K562 (cell line): Measurements from ENCODE around the gene RBM3. TPM values are rescaled to one million over a fixed set of nuclear protein-coding genes. Genes with fewer than 3 reads are reported as not detected.

Source experiments
- ATAC-seq: fragments of 200-7000 bp; cut with Tn5 transposase; 3 replicates; pipeline ENCODE4 v1.9.1; 2020; ENCODE audit warnings: moderate library complexity
- BruUV-seq: library from RNA; stranded (reverse); fragments of 400-500 nt; replicated peaks from 2 replicates; lab custom pipeline; 2021; lab: Mats Ljungman, UMichigan
- CTCF ChIA-PET: fragments of 300-600 bp; formaldehyde crosslinking; extraction: SDS; loops from one replicate; lab custom pipeline; 2021; ENCODE audit warnings: low intra/inter-chr PET ratio; lab: Yijun Ruan, JAX
- POLR2A ChIA-PET: fragments of 300-600, 350-650 bp; sonication (Branson Sonifier 250); formaldehyde crosslinking; extraction: SDS; loops from one replicate; lab custom pipeline; 2021; ENCODE audit warnings: antibody characterized with exemption, inconsistent platforms; lab: Yijun Ruan, JAX
- DNase-seq, 4 experiments: peaks; one replicate each; pipeline versions ENCODE4 v3.0.0 to v3.0.0-alpha.2; 2011 to 2018; ENCODE audit warnings: low spot score in 3 of 4, mixed read lengths in 3 of 4; ENCODE audit errors: extremely low read depth in 1 of 4
- FAIRE-seq: peaks from 2 replicates; lab custom pipeline; 2011; peaks lifted over from hg19 to GRCh38; lab: Jason Lieb, UNC
- H2AFZ ChIP-seq: 2 replicates; pipeline ENCODE4 v1.6.0; 2011; ENCODE audit warnings: low read depth, low read length, control low read depth, inconsistent platforms
- H3K27ac ChIP-seq: fragments of 200-600 bp; 3 replicates; pipeline ENCODE4 v1.8.0; 2011; ENCODE audit warnings: low read depth, mild to moderate bottlenecking, control low read depth, inconsistent platforms, low read length, moderate library complexity, mixed read lengths; ENCODE audit errors: extremely low read depth
- H3K27me3 ChIP-seq, 2 experiments: fragments of 300-600 bp in 1 of 2; 2 replicates in 1 of 2; 3 replicates in 1 of 2; pipeline versions ENCODE4 v1.6.0 to v1.8.0; 2011; ENCODE audit warnings: inconsistent platforms in 2 of 2, low read length in 2 of 2, mild to moderate bottlenecking in 1 of 2, mixed read lengths in 1 of 2, moderate library complexity in 1 of 2; ENCODE audit not compliant: control insufficient read depth in 2 of 2, insufficient read depth in 2 of 2
- H3K36me3 ChIP-seq: fragments of 300-600 bp; 3 replicates; pipeline ENCODE4 v1.8.0; 2011; ENCODE audit warnings: mild to moderate bottlenecking, low read length, inconsistent platforms; ENCODE audit not compliant: control insufficient read depth, insufficient read depth
- H3K4me1 ChIP-seq, 2 experiments: fragments of 200-600 bp in 1 of 2; replicated peaks in 1 of 2; 2 replicates in 1 of 2; 3 replicates in 1 of 2; pipeline versions ENCODE4 v1.5.1 to v1.8.0; 2011; ENCODE audit warnings: inconsistent platforms in 2 of 2, low read length in 2 of 2, mild to moderate bottlenecking in 1 of 2, mixed read lengths in 1 of 2, moderate library complexity in 1 of 2; ENCODE audit not compliant: control insufficient read depth in 2 of 2, insufficient read depth in 2 of 2
- H3K4me2 ChIP-seq: 2 replicates; pipeline ENCODE4 v1.6.1; 2011; ENCODE audit warnings: low read length, control low read depth, inconsistent platforms, mixed read lengths; ENCODE audit not compliant: insufficient read depth
- H3K4me3 ChIP-seq: fragments of 200-600 bp; sonication (generic), shearing (Covaris generic); 2 replicates; pipeline ENCODE4 v1.5.1; 2016; ENCODE audit warnings: control low read depth, inconsistent platforms
- H3K79me2 ChIP-seq: fragments of 200-600 bp; 3 replicates; pipeline ENCODE4 v1.8.0; 2011; ENCODE audit warnings: low read length, inconsistent platforms; ENCODE audit not compliant: control insufficient read depth, insufficient read depth
- H3K9ac ChIP-seq, 2 experiments: 2 replicates each; pipeline versions ENCODE4 v1.6.0 to v1.6.1; 2011; ENCODE audit warnings: low read depth in 2 of 2, low read length in 2 of 2, control low read depth in 1 of 2, inconsistent platforms in 1 of 2, mild to moderate bottlenecking in 1 of 2, mixed read lengths in 1 of 2; ENCODE audit not compliant: insufficient read depth in 1 of 2
- H3K9me1 ChIP-seq: one replicate; pipeline ENCODE4 v1.6.0; 2011; ENCODE audit warnings: inconsistent platforms, mild to moderate bottlenecking, low read length, moderate library complexity; ENCODE audit not compliant: control insufficient read depth, insufficient read depth
- H3K9me3 ChIP-seq: replicated peaks from 2 replicates; pipeline ENCODE4 v1.5.1; 2011; ENCODE audit warnings: low read depth, low read length, inconsistent platforms; ENCODE audit not compliant: control insufficient read depth, insufficient read depth
- H4K20me1 ChIP-seq: replicated peaks from 2 replicates; pipeline ENCODE4 v1.6.1; 2011; ENCODE audit warnings: low read length, inconsistent platforms, mixed read lengths; ENCODE audit not compliant: control insufficient read depth, insufficient read depth
- CBX1 ChIP-seq: sonication (generic); IDR thresholded peaks from 2 replicates; pipeline ENCODE4 v1.6.1; 2016; ENCODE audit warnings: antibody characterized with exemption, low read depth, mild to moderate bottlenecking
- COPS2 ChIP-seq: fragments of 450-650 bp; conservative IDR thresholded peaks from 2 replicates; pipeline ENCODE4 v1.6.1; 2016; ENCODE audit warnings: mild to moderate bottlenecking, moderate library complexity
- ILK ChIP-seq: fragments of 450-650 bp; IDR thresholded peaks from 2 replicates; pipeline ENCODE4 v1.6.1; 2016; ENCODE audit warnings: missing genetic modification characterization, low read depth, mild to moderate bottlenecking, missing compliant biosample characterization, moderate library complexity, borderline replicate concordance
- KDM1A ChIP-seq, 2 experiments: fragments of 450-650 bp; IDR thresholded peaks; 2 replicates each; pipeline ENCODE4 v1.6.1; 2016; ENCODE audit warnings: mild to moderate bottlenecking in 2 of 2
- NFXL1 ChIP-seq: fragments of 450-650 bp; formaldehyde crosslinking; IDR thresholded peaks from 2 replicates; pipeline ENCODE4 v1.4.0; 2021; ENCODE audit warnings: mild to moderate bottlenecking
- TAF1 ChIP-seq: IDR thresholded peaks from 2 replicates; pipeline ENCODE4 v1.6.1; 2011; ENCODE audit warnings: mild to moderate bottlenecking, low read length, moderate library complexity; ENCODE audit not compliant: insufficient read depth, control insufficient read depth, severe bottlenecking; ENCODE audit errors: extremely low read depth
- TEAD1 ChIP-seq, 2 experiments: fragments of 450-650 bp in 1 of 2; sonication (generic) in 1 of 2; formaldehyde crosslinking; IDR thresholded peaks; 2 replicates each; pipeline versions ENCODE4 v1.4.0 to v1.8.0; 2020 to 2022; ENCODE audit warnings: mild to moderate bottlenecking in 2 of 2, missing genetic modification reagents in 1 of 2
- ZNF318 ChIP-seq, 2 experiments: fragments of 450-650 bp; IDR thresholded peaks; 2 replicates each; pipeline ENCODE4 v1.6.1; 2016; ENCODE audit warnings: mild to moderate bottlenecking in 2 of 2, borderline replicate concordance in 1 of 2, low read depth in 1 of 2, moderate library complexity in 1 of 2
- ZNF76 ChIP-seq: fragments of 250-450 bp; sonication (Bioruptor Pico); IDR thresholded peaks from 2 replicates; pipeline ENCODE4 v1.4.0; 2020; ENCODE audit warnings: mild to moderate bottlenecking, moderate library complexity, borderline replicate concordance
- whole genome bisulfite sequencing: fragments of 100-300 bp; shearing (Covaris generic); methylation state at CpG from one replicate; pipeline ENCODE4 v1.1.6; 2016; ENCODE audit warnings: low coverage, mixed read lengths; ENCODE audit not compliant: insufficient coverage; ENCODE audit errors: missing lambda C conversion rate; 5-methylcytosine and 5-hydroxymethylcytosine counted together
- in situ Hi-C: fragments of 300-500 bp; cut with MboI; formaldehyde crosslinking; loops from 4 replicates; pipeline ENCODE4 v1.15.0; 2018; ENCODE audit warnings: inconsistent platforms, mixed read lengths
- intact Hi-C: fragments of 100-400 bp; cut with micrococcal nuclease; formaldehyde crosslinking; loops from 2 replicates; pipeline ENCODE4 v1.14.2; 2022
- polyA plus RNA-seq, 8 experiments: library from polyadenylated mRNA; depleted of rRNA in 4 of 8; stranded (reverse) in 5 of 8; unstranded in 3 of 8; fragments of >200 nt; fragmentation: Nextera tagmentation in 2 of 8; fragmentation: Illumina TruSeq in 1 of 8; extraction: Ambion mirVana in 2 of 8; extraction: Trizol in 1 of 8; gene quantifications; 2 replicates each; pipeline versions ENCODE4 v1.2.1 to v1.2.3, GENCODE V29; 2011 to 2014; ENCODE audit warnings: inconsistent platforms in 1 of 8, missing spikeins in 1 of 8
- total RNA-seq, 7 experiments: library from RNA; depleted of rRNA in 6 of 7; stranded (reverse); fragments of >200 nt in 6 of 7; fragmentation: Illumina TruSeq in 2 of 7; extraction: Trizol in 2 of 7; gene quantifications; 2 replicates each; pipeline versions ENCODE4 v1.2.1 to v1.2.3, GENCODE V29; 2011 to 2021; ENCODE audit warnings: low replicate concordance in 1 of 7
- TF ChIP-seq, protein P1 (sequence below): fragments of 450-650 bp; formaldehyde crosslinking; IDR thresholded peaks from 2 replicates; pipeline ENCODE4 v1.4.0; 2020; ENCODE audit warnings: mild to moderate bottlenecking, mixed read lengths

RBM3 gene
- total and polyA plus RNA-seq, 9 of the 15 experiments (the other 6 are each of a cell fraction or from before 2014, with no cell fraction given) = 70.3 to 272 (median 209) TPM

GRCh38 chrX:48538641-48539344, 35.5 kb upstream of the RBM3 start:
- H2AFZ ChIP-seq = peak overlapping the region; percentile 96
- WGBS = 56% methylated on average over 21 of the region's 23 CpGs
- no peaks in the 10 kb centered on the region for H4K20me1 ChIP-seq
- peak overlapping the region; percentile 94 for H3K27ac ChIP-seq
- POLR2A ChIA-PET = interaction anchor here (1.3 to 2.3 kb wide), 5 partner anchors 8 to 53 kb away, joined by 6 to 12 read pairs (median 10); partner anchors contain the start of genes EBP and RBM3
- ATAC-seq (no peak), DNase-seq (no peak), FAIRE-seq (no peak)
- H3K9me1 ChIP-seq = no peaks in the 10 kb centered on the region
- no peaks in the 10 kb centered on the region for H3K27me3 ChIP-seq
- CTCF ChIA-PET = no interaction called here
- H3K9me3 ChIP-seq = no peaks in the 10 kb centered on the region
- H3K79me2 ChIP-seq = peaks cover 17% of the 10 kb centered on the region
- in situ Hi-C loops (no loop called here), intact Hi-C loops (no loop called here)
- peak overlapping the region; percentile 35; the same call in 1 of the 2 replicates for H3K4me2 ChIP-seq
- peaks cover 9 to 19% of the 10 kb centered on the region in 2 experiments; a peak in 4 of 5 replicates for H3K4me1 ChIP-seq
- H3K9ac ChIP-seq = peak overlapping the region; percentile 18 to 58; a peak in 3 of 4 replicates
- peak overlapping the region; percentile 66; the same call in 1 of the 2 replicates for H3K4me3 ChIP-seq
- BruUV-seq = no TSS peak
- H3K36me3 ChIP-seq = peaks cover 12% of the 10 kb centered on the region; the same call in 2 of the 3 replicates
- TF ChIP-seq CBX1 (0 out of 2 replicates have a peak, but pooled peaks have one; percentile 22), TAF1 (peak; percentile 12), KDM1A (IDR thresholded peaks at IDR 0.05) (0 out of 4 replicates have a peak, but pooled peaks of 1 of the 2 experiments have one; percentile 27), COPS2 (no peak), ZNF318 (IDR thresholded peaks at IDR 0.05; ENCODE audit: borderline replicate concordance in 1 of 2, low read depth in 1 of 2) (no peak; a peak in 1 of 4 replicates), TEAD1 (CRISPR knock-in tag; IDR thresholded peaks at IDR 0.05) (peak in 1 of 2 experiments; percentile 55; a peak in 2 of 4 replicates), NFXL1 (CRISPR knock-in tag) (no peak), ILK (tag) (no peak), ZNF76 (CRISPR knock-in tag) (no peak)
- TF ChIP-seq, protein P1, sequence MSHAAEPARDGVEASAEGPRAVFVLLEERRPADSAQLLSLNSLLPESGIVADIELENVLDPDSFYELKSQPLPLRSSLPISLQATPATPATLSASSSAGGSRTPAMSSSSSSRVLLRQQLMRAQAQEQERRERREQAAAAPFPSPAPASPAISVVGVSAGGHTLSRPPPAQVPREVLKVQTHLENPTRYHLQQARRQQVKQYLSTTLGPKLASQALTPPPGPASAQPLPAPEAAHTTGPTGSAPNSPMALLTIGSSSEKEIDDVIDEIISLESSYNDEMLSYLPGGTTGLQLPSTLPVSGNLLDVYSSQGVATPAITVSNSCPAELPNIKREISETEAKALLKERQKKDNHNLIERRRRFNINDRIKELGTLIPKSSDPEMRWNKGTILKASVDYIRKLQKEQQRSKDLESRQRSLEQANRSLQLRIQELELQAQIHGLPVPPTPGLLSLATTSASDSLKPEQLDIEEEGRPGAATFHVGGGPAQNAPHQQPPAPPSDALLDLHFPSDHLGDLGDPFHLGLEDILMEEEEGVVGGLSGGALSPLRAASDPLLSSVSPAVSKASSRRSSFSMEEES (CRISPR knock-in tag) = no peak
